HFFc6 (cell line): ENCODE measurements around the gene CD96. TPM values are rescaled to one million over a fixed set of nuclear protein-coding genes. Genes with fewer than 3 reads are reported as not detected.

Source experiments
- DNase-seq: peaks from one replicate; pipeline ENCODE4 v3.0.0-alpha.2; 2018
- H3K27ac Mint-ChIP-seq: 2 replicates; pipeline ENCODE4 v1.8.0; 2020; ENCODE audit warnings: mild to moderate bottlenecking, mixed read lengths
- H3K27me3 Mint-ChIP-seq: 2 replicates; pipeline ENCODE4 v1.8.0; 2021; ENCODE audit warnings: mild to moderate bottlenecking, moderate library complexity, mixed read lengths; ENCODE audit not compliant: insufficient read depth
- H3K36me3 Mint-ChIP-seq: 2 replicates; pipeline ENCODE4 v1.8.0; 2021; ENCODE audit warnings: low read depth, mixed read lengths
- H3K4me1 Mint-ChIP-seq: 2 replicates; pipeline ENCODE4 v1.8.0; 2020; ENCODE audit warnings: low read depth, mixed read lengths
- H3K4me3 Mint-ChIP-seq: 2 replicates; pipeline ENCODE4 v1.8.0; 2020; ENCODE audit warnings: mild to moderate bottlenecking, moderate library complexity, mixed read lengths
- H3K9me3 Mint-ChIP-seq: 2 replicates; pipeline ENCODE4 v1.8.0; 2020; ENCODE audit warnings: mild to moderate bottlenecking, mixed read lengths
- total RNA-seq, 6 experiments: library from RNA; stranded (reverse); fragmentation: NEBNext Ultra II Directional; extraction: Animal tissue kit (Norgen Biotek cat#: 25700); gene quantifications; 2 replicates in 1 of 6; 3 replicates in 5 of 6; pipeline ENCODE4 v1.2.3, GENCODE V29; 2021
- TF ChIP-seq, protein P1 (sequence below): fragments of 200-600 bp; sonication (generic); IDR thresholded peaks from 2 replicates; pipeline ENCODE4 v1.5.0; 2021; ENCODE audit warnings: antibody characterized with exemption, mild to moderate bottlenecking

Gene CD96
- total RNA-seq, 6 experiments from 2014 or later, result not detected

DNA sequence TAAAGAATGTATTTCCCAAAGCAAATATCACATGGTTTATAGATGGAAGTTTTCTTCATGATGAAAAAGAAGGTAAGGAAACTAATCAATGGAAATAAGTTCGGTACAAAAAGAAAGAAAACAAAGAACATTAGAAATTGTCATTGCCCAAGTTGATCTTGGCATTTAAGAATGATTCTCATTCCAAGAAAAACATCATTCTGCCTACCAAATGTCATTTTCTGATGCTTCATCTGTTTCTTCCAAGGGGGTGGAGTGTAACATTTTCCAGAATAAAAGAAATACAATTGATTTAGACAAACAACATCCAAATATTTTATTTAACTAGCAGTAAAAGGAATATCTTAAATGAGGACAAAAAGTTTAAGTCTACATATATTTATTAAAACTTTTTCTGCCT is 56.1 kb downstream of the CD96 start:
- no peaks in the 10 kb centered on the region for H3K9me3 Mint-ChIP-seq
- no peak overlapping the region for H3K27ac Mint-ChIP-seq
- no peak for DNase-seq
- TF ChIP-seq, protein P1, sequence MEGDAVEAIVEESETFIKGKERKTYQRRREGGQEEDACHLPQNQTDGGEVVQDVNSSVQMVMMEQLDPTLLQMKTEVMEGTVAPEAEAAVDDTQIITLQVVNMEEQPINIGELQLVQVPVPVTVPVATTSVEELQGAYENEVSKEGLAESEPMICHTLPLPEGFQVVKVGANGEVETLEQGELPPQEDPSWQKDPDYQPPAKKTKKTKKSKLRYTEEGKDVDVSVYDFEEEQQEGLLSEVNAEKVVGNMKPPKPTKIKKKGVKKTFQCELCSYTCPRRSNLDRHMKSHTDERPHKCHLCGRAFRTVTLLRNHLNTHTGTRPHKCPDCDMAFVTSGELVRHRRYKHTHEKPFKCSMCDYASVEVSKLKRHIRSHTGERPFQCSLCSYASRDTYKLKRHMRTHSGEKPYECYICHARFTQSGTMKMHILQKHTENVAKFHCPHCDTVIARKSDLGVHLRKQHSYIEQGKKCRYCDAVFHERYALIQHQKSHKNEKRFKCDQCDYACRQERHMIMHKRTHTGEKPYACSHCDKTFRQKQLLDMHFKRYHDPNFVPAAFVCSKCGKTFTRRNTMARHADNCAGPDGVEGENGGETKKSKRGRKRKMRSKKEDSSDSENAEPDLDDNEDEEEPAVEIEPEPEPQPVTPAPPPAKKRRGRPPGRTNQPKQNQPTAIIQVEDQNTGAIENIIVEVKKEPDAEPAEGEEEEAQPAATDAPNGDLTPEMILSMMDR, result no peak
- H3K4me1 Mint-ChIP-seq, result peaks cover 50% of the 10 kb centered on the region
- H3K36me3 Mint-ChIP-seq, result 0 out of 2 replicates have a peak, but pooled peaks cover 3% of the 10 kb centered on the region
- no peak overlapping the region for H3K4me3 Mint-ChIP-seq
- no peaks in the 10 kb centered on the region for H3K27me3 Mint-ChIP-seq

GRCh38 chr3:111598552-111598951 is 56.6 kb downstream of the CD96 start:
- DNase-seq, result no peak
- Mint-ChIP-seq H3K27ac (no peak overlapping the region), H3K4me3 (no peak overlapping the region), H3K4me1 (peaks cover 47% of the 10 kb centered on the region), H3K36me3 (0 out of 2 replicates have a peak, but pooled peaks cover 3% of the 10 kb centered on the region), H3K27me3 (no peaks in the 10 kb centered on the region), H3K9me3 (no peaks in the 10 kb centered on the region)
- TF ChIP-seq, protein P1, result no peak

GRCh38 chr3:111601810-111602209 is 59.8 kb downstream of the CD96 start:
- H3K27ac Mint-ChIP-seq, result no peak overlapping the region
- no peaks in the 10 kb centered on the region for H3K36me3 Mint-ChIP-seq
- no peak overlapping the region for H3K4me3 Mint-ChIP-seq
- DNase-seq, result no peak
- no peaks in the 10 kb centered on the region for H3K27me3 Mint-ChIP-seq
- TF ChIP-seq, protein P1, result no peak
- no peaks in the 10 kb centered on the region for H3K9me3 Mint-ChIP-seq
- peaks cover 42% of the 10 kb centered on the region for H3K4me1 Mint-ChIP-seq

GRCh38 chr3:111603679-111604078 is 61.7 kb downstream of the CD96 start:
- TF ChIP-seq, protein P1, result no peak
- Mint-ChIP-seq H3K27me3 (no peaks in the 10 kb centered on the region), H3K9me3 (no peaks in the 10 kb centered on the region), H3K27ac (no peak overlapping the region), H3K4me1 (peaks cover 45% of the 10 kb centered on the region), H3K4me3 (no peak overlapping the region), H3K36me3 (no peaks in the 10 kb centered on the region)
- DNase-seq, result no peak

DNA sequence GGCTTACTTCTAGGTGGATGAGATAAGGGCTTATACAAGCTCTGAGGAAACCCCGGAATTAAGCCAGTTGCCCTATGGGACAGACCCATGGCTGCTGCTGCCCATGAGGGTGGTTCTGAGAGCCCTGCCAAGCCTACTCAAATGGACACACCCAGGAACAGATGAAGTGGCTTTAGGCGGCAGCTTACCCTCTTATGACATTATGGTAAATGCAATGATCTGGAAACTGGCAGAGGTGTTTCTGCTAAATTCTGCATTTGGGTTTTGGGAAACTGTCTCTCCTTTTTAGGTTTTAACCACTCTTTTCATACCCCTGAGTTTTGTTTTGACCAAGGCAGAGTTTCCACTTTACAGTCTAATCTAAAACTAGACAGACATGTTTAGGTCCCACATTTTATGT is 62.1 kb downstream of the CD96 start:
- TF ChIP-seq, protein P1, result no peak
- Mint-ChIP-seq H3K36me3 (no peaks in the 10 kb centered on the region), H3K9me3 (no peaks in the 10 kb centered on the region), H3K4me3 (no peak overlapping the region), H3K27ac (no peak overlapping the region), H3K27me3 (no peaks in the 10 kb centered on the region), H3K4me1 (peaks cover 49% of the 10 kb centered on the region)
- DNase-seq, result no peak

DNA sequence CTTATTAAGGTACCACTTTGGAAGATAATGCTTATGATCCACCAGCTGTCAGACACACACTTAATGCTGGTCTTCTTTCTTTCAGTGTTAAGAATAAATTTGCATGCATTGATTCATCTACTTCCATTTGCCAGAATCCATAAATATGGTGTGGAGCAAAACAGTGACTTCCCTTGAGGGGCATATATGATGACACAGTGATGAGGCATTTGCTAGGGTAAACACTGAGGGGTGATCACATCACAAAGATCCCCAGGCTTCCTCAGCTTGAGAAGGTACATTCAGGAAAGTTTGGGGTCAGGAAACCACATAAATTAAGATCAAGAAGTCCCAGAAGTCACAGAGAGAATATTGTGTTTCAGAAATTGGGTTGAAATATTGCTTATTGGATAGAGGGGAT is 63.0 kb downstream of the CD96 start:
- peaks cover 57% of the 10 kb centered on the region for H3K4me1 Mint-ChIP-seq

More for the DNA sequence above, 63.0 kb downstream of the CD96 start:
- TF ChIP-seq, protein P1, result no peak
- Mint-ChIP-seq H3K27ac (peak overlapping the region; percentile 51), H3K36me3 (no peaks in the 10 kb centered on the region), H3K4me3 (no peak overlapping the region), H3K9me3 (no peaks in the 10 kb centered on the region), H3K27me3 (no peaks in the 10 kb centered on the region)
- peak; percentile 48 for DNase-seq
